GM12878 (cell line): ENCODE measurements around the gene CPSF6. TPM values are rescaled to one million over a fixed set of nuclear protein-coding genes. Genes with fewer than 3 reads are reported as not detected.

Experiments
- ATAC-seq: fragments of 200-7000 bp; cut with Tn5 transposase; 3 replicates; pipeline ENCODE4 v1.9.1; 2020; ENCODE audit warnings: mild to moderate bottlenecking, moderate library complexity
- BruUV-seq: library from RNA; stranded (reverse); fragments of 400-500 nt; replicated peaks from 2 replicates; lab custom pipeline; 2021; lab: Mats Ljungman, UMichigan
- CTCF ChIA-PET: fragments of 300-600 bp; sonication (Branson Sonifier 250); formaldehyde crosslinking; extraction: SDS; loops from one replicate; lab custom pipeline; 2021; ENCODE audit warnings: inconsistent platforms; lab: Yijun Ruan, JAX
- POLR2A ChIA-PET: fragments of 350-600 bp; formaldehyde crosslinking; extraction: SDS; loops from one replicate; lab custom pipeline; 2021; ENCODE audit warnings: inconsistent platforms; lab: Charles Lee
- RAD21 ChIA-PET: fragments of 300-600 bp; sonication (Branson Sonifier 250); formaldehyde crosslinking; loops from one replicate; lab custom pipeline; 2023; ENCODE audit warnings: antibody characterized with exemption; ENCODE audit not compliant: unreplicated experiment; lab: Charles Lee
- SMC1A ChIA-PET: fragments of 300-600 bp; sonication (Branson Sonifier 250); formaldehyde crosslinking; loops from one replicate; lab custom pipeline; 2023; ENCODE audit not compliant: unreplicated experiment, uncharacterized antibody; lab: Charles Lee
- DNase-seq: peaks from one replicate; pipeline ENCODE4 v3.0.0-alpha.2; 2011; ENCODE audit warnings: low read depth, low spot score
- FAIRE-seq: peaks from 3 replicates; lab custom pipeline; 2011; peaks lifted over from hg19 to GRCh38; lab: Jason Lieb, UNC
- H2AFZ ChIP-seq: 2 replicates; pipeline ENCODE4 v1.6.0; 2011; ENCODE audit warnings: low read depth, low read length, control low read depth; ENCODE audit not compliant: control insufficient read depth
- H3K27ac ChIP-seq: 2 replicates; pipeline ENCODE4 v1.5.1; 2011; ENCODE audit warnings: control low read depth; ENCODE audit not compliant: control insufficient read depth, insufficient read depth
- H3K27me3 ChIP-seq, 2 experiments: replicated peaks in 1 of 2; 2 replicates each; pipeline versions ENCODE4 v1.6.0 to v1.6.1; 2011; ENCODE audit warnings: low read length in 1 of 2; ENCODE audit not compliant: control insufficient read depth in 2 of 2, insufficient read depth in 2 of 2
- H3K36me3 ChIP-seq, 2 experiments: 2 replicates each; pipeline ENCODE4 v1.5.1; 2011; ENCODE audit warnings: low read length in 1 of 2; ENCODE audit not compliant: control insufficient read depth in 2 of 2, insufficient read depth in 2 of 2
- H3K4me1 ChIP-seq: 2 replicates; pipeline ENCODE4 v1.6.1; 2011; ENCODE audit warnings: mild to moderate bottlenecking, low read length, moderate library complexity, mixed read lengths; ENCODE audit not compliant: control insufficient read depth, insufficient read depth
- H3K4me2 ChIP-seq: 2 replicates; pipeline ENCODE4 v1.6.0; 2011; ENCODE audit warnings: control low read depth; ENCODE audit not compliant: control insufficient read depth, insufficient read depth
- H3K4me3 ChIP-seq: fragments of 200-600 bp; sonication (generic); 2 replicates; pipeline ENCODE4 v1.5.1; 2016
- H3K79me2 ChIP-seq: 2 replicates; pipeline ENCODE4 v1.6.0; 2011; ENCODE audit warnings: low read length; ENCODE audit not compliant: control insufficient read depth, insufficient read depth
- H3K9ac ChIP-seq: 2 replicates; pipeline ENCODE4 v1.8.0; 2011; ENCODE audit warnings: low read length, control low read depth, mixed read lengths; ENCODE audit not compliant: control insufficient read depth, insufficient read depth
- H3K9me3 ChIP-seq: replicated peaks from 3 replicates; pipeline ENCODE4 v1.5.1; 2011; ENCODE audit warnings: mild to moderate bottlenecking, low read length; ENCODE audit not compliant: control insufficient read depth, insufficient read depth
- H4K20me1 ChIP-seq: 2 replicates; pipeline ENCODE4 v1.6.0; 2011; ENCODE audit not compliant: control insufficient read depth, insufficient read depth
- ASH2L ChIP-seq: fragments of 300-600, 200-600 bp; sonication (generic); IDR thresholded peaks from 2 replicates; pipeline ENCODE4 v1.6.1; 2017; ENCODE audit warnings: low read depth, mild to moderate bottlenecking, borderline replicate concordance
- CREM ChIP-seq: IDR thresholded peaks from 2 replicates; pipeline ENCODE4 v1.6.1; 2014; ENCODE audit warnings: antibody characterized with exemption, low read depth
- ETV6 ChIP-seq, 2 experiments: fragments of 450-650 bp in 1 of 2; IDR thresholded peaks in 1 of 2; conservative IDR thresholded peaks in 1 of 2; 2 replicates each; pipeline ENCODE4 v1.6.1; 2014; ENCODE audit warnings: antibody characterized with exemption in 1 of 2, borderline replicate concordance in 1 of 2, low read depth in 1 of 2, mild to moderate bottlenecking in 1 of 2, moderate library complexity in 1 of 2
- GABPA ChIP-seq: IDR thresholded peaks from 2 replicates; pipeline ENCODE4 v1.6.1; 2014; ENCODE audit warnings: antibody characterized with exemption, low read depth, mild to moderate bottlenecking, inconsistent platforms
- KDM1A ChIP-seq: fragments of 200-600 bp; sonication (generic); IDR thresholded peaks from 2 replicates; pipeline ENCODE4 v1.6.1; 2016; ENCODE audit warnings: borderline replicate concordance
- MEF2B ChIP-seq: fragments of 450-650 bp; IDR thresholded peaks from 2 replicates; pipeline ENCODE4 v1.6.1; 2018; ENCODE audit warnings: mild to moderate bottlenecking, moderate library complexity; ENCODE audit not compliant: partially characterized antibody, poor library complexity, severe bottlenecking
- MTA2 ChIP-seq: fragments of 450-650 bp; IDR thresholded peaks from 2 replicates; pipeline ENCODE4 v1.6.1; 2016; ENCODE audit warnings: low read depth, mild to moderate bottlenecking, moderate library complexity
- NBN ChIP-seq: fragments of 450-650 bp; IDR thresholded peaks from 2 replicates; pipeline ENCODE4 v1.6.1; 2016
- NFYA ChIP-seq: IDR thresholded peaks from 2 replicates; pipeline ENCODE4 v1.6.1; 2011; ENCODE audit warnings: low read depth, mild to moderate bottlenecking, low read length, improper control_type of control experiment, borderline replicate concordance
- POLR2AphosphoS2 ChIP-seq: IDR thresholded peaks from 2 replicates; pipeline ENCODE4 v1.6.1; 2011; ENCODE audit warnings: low read depth, mild to moderate bottlenecking, low read length, improper control_type of control experiment, moderate library complexity
- RBBP5 ChIP-seq: fragments of 200-600 bp; sonication (generic); conservative IDR thresholded peaks from 2 replicates; pipeline ENCODE4 v1.6.1; 2016
- SREBF1 ChIP-seq: IDR thresholded peaks from 2 replicates; pipeline ENCODE4 v1.6.1; 2012; ENCODE audit warnings: mild to moderate bottlenecking, low read length
- SUZ12 ChIP-seq: fragments of 200-600 bp; sonication (generic); IDR thresholded peaks from one replicate; pipeline ENCODE4 v1.6.1; 2018; ENCODE audit warnings: antibody characterized with exemption, mild to moderate bottlenecking; ENCODE audit not compliant: unreplicated experiment
- TARDBP ChIP-seq: IDR thresholded peaks from 2 replicates; pipeline ENCODE4 v1.6.1; 2016; ENCODE audit warnings: borderline replicate concordance
- ZBED1 ChIP-seq: IDR thresholded peaks from 2 replicates; pipeline ENCODE4 v1.6.1; 2016; ENCODE audit warnings: borderline replicate concordance
- ZNF207 ChIP-seq: fragments of 450-650 bp; IDR thresholded peaks from 2 replicates; pipeline ENCODE4 v1.6.1; 2014; ENCODE audit warnings: antibody characterized with exemption, mild to moderate bottlenecking, borderline replicate concordance
- ZNF217 ChIP-seq: fragments of 450-650 bp; IDR thresholded peaks from 2 replicates; pipeline ENCODE4 v1.6.1; 2017; ENCODE audit warnings: antibody characterized with exemption, mild to moderate bottlenecking
- ZNF622 ChIP-seq: fragments of 450-650 bp; IDR thresholded peaks from 2 replicates; pipeline ENCODE4 v1.6.1; 2017; ENCODE audit warnings: mild to moderate bottlenecking, inconsistent platforms
- WGBS: methylation state at CpG from one replicate; pipeline ENCODE4 v1.1.6; 2016; ENCODE audit warnings: low lambda C conversion rate; ENCODE audit not compliant: insufficient replicate concordance, insufficient coverage; ENCODE audit errors: missing lambda C conversion rate; 5-methylcytosine and 5-hydroxymethylcytosine counted together
- in situ Hi-C: fragments of 300-500 bp; cut with MboI; formaldehyde crosslinking; loops from 9 replicates; pipeline ENCODE4 v1.14.3; 2018; ENCODE audit warnings: mixed read lengths
- intact Hi-C: fragments of 100-400 bp; cut with micrococcal nuclease; formaldehyde crosslinking; loops from one replicate; pipeline ENCODE4 v1.14.2; 2022; ENCODE audit not compliant: unreplicated experiment
- polyA plus RNA-seq, 11 experiments: library from polyadenylated mRNA; depleted of rRNA in 4 of 11; unstranded in 6 of 11; stranded (reverse) in 5 of 11; fragments of >200 nt; fragmentation: Nextera tagmentation in 4 of 11; fragmentation: Illumina TruSeq in 1 of 11; extraction: Ambion mirVana in 4 of 11; extraction: Trizol in 1 of 11; gene quantifications; 1 replicate in 1 of 11; 2 replicates in 10 of 11; pipeline versions ENCODE4 v1.2.1 to v1.2.3, GENCODE V29; 2011 to 2016; ENCODE audit warnings: inconsistent platforms in 2 of 11, missing spikeins in 2 of 11, low read depth in 1 of 11
- total RNA-seq, 4 experiments: library from RNA; depleted of rRNA in 3 of 4; stranded (reverse); fragments of >200 nt in 3 of 4; fragmentation: Illumina TruSeq in 1 of 4; extraction: Trizol in 1 of 4; gene quantifications; 2 replicates each; pipeline versions ENCODE4 v1.2.1 to v1.2.3, GENCODE V29; 2013 to 2021
- TF ChIP-seq, protein P1 (sequence below): IDR thresholded peaks from 2 replicates; pipeline ENCODE4 v1.6.1; 2011; ENCODE audit warnings: low read depth, mild to moderate bottlenecking, low read length, moderate library complexity, borderline replicate concordance; ENCODE audit errors: extremely low read depth
- TF ChIP-seq, protein P2 (sequence below): IDR thresholded peaks from 2 replicates; pipeline ENCODE4 v1.6.1; 2012; ENCODE audit warnings: improper control_type of control experiment, low read depth, low read length; ENCODE audit not compliant: insufficient replicate concordance

CPSF6 gene
- total and polyA plus RNA-seq, 10 of the 15 experiments (the other 5 are each of a cell fraction or from before 2014, with no cell fraction given) = 40.9 to 150 (median 79.1) TPM

DNA sequence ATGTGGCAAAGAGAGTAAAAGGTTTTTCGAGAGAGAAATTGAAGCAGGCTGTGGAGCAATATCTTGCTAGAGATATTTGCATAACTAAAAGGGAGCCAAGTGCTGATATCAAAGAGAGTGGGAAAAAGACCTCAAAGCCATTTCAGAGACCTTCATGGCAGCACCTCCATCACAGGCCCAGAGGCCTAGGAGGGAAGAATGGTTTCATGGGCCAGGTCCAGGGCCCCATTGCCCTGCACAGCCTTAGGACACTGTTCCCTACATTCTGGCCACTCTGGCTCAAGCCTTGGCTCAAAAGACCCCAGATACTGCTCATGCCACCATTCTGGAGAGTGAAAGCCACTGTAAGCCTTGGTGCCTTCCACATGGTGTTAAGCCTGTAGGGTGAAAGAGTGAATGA lies 58.8 kb downstream of the CPSF6 start (continued):
- TF ChIP-seq CREM (no peak), TARDBP (no peak), GABPA (no peak), SREBF1 (no peak), NBN (no peak)

DNA sequence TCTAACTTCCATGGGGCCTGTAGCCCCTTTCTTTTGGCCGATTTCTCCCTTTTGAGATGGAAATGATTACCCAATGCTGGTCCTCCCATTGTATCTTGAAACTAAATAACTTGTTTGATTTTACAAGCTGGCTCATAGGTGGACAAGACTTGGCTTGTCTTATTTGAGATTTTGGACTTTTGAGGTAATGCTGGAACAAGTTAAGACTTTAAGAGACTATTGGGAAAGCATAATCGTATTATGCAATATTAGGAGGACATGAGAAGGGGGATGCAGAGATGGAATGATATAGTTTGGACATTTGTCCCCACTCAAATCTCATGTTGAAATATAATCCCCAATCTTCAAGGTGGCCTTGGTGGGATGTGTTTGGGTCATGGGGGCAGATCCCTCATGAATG lies 59.6 kb downstream of the CPSF6 start:
- no peak for DNase-seq
- Histone ChIP-seq H3K36me3 (no peaks in the 10 kb centered on the region), H3K79me2 (no peaks in the 10 kb centered on the region), H3K27me3 (no peaks in the 10 kb centered on the region), H3K4me3 (no peak overlapping the region), H4K20me1 (no peaks in the 10 kb centered on the region), H3K4me1 (no peaks in the 10 kb centered on the region), H3K9ac (no peak overlapping the region), H3K4me2 (no peak overlapping the region), H2AFZ (no peak overlapping the region), H3K9me3 (no peaks in the 10 kb centered on the region), H3K27ac (no peak overlapping the region)
- ChIA-PET POLR2A (no interaction called here), CTCF (no interaction called here), RAD21 (no interaction called here), SMC1A (no interaction called here)
- WGBS = 6% methylated on average over 2 of the region's 2 CpGs
- BruUV-seq = no TSS peak
- intact Hi-C loops = no loop called here
- ATAC-seq = no peak
- no peak for FAIRE-seq
- in situ Hi-C loops = no loop called here
- TF ChIP-seq MEF2B (no peak), ZNF217 (no peak), NFYA (no peak), MTA2 (no peak), ETV6 (conservative IDR thresholded peaks at IDR 0.05 in 1 of 2, IDR thresholded peaks at IDR 0.05 in 1 of 2; ENCODE audit: borderline replicate concordance in 1 of 2, low read depth in 1 of 2) (no peak), ZBED1 (no peak), ZNF207 (no peak), ZNF622 (no peak), ASH2L (no peak), RBBP5 (no peak), KDM1A (no peak), POLR2AphosphoS2 (no peak), SUZ12 (no peak)
- TF ChIP-seq, protein P1, sequence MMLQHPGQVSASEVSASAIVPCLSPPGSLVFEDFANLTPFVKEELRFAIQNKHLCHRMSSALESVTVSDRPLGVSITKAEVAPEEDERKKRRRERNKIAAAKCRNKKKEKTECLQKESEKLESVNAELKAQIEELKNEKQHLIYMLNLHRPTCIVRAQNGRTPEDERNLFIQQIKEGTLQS = no peak
- TF ChIP-seq, protein P2, sequence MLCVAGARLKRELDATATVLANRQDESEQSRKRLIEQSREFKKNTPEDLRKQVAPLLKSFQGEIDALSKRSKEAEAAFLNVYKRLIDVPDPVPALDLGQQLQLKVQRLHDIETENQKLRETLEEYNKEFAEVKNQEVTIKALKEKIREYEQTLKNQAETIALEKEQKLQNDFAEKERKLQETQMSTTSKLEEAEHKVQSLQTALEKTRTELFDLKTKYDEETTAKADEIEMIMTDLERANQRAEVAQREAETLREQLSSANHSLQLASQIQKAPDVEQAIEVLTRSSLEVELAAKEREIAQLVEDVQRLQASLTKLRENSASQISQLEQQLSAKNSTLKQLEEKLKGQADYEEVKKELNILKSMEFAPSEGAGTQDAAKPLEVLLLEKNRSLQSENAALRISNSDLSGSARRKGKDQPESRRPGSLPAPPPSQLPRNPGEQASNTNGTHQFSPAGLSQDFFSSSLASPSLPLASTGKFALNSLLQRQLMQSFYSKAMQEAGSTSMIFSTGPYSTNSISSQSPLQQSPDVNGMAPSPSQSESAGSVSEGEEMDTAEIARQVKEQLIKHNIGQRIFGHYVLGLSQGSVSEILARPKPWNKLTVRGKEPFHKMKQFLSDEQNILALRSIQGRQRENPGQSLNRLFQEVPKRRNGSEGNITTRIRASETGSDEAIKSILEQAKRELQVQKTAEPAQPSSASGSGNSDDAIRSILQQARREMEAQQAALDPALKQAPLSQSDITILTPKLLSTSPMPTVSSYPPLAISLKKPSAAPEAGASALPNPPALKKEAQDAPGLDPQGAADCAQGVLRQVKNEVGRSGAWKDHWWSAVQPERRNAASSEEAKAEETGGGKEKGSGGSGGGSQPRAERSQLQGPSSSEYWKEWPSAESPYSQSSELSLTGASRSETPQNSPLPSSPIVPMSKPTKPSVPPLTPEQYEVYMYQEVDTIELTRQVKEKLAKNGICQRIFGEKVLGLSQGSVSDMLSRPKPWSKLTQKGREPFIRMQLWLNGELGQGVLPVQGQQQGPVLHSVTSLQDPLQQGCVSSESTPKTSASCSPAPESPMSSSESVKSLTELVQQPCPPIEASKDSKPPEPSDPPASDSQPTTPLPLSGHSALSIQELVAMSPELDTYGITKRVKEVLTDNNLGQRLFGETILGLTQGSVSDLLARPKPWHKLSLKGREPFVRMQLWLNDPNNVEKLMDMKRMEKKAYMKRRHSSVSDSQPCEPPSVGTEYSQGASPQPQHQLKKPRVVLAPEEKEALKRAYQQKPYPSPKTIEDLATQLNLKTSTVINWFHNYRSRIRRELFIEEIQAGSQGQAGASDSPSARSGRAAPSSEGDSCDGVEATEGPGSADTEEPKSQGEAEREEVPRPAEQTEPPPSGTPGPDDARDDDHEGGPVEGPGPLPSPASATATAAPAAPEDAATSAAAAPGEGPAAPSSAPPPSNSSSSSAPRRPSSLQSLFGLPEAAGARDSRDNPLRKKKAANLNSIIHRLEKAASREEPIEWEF = no peak
